ENCODE results near the gene SERP2.
A peak's percentile ranks its signal among the peaks of the same experiment; 100 is the strongest.

Gene SERP2

GRCh38 chr13:44436589-44437337, 63.1 kb downstream of the SERP2 start:
- peak; percentile 83 for DNase-seq

GRCh38 chr13:44437356-44438233, 64.0 kb downstream of the SERP2 start:
- no peak for DNase-seq

DNA sequence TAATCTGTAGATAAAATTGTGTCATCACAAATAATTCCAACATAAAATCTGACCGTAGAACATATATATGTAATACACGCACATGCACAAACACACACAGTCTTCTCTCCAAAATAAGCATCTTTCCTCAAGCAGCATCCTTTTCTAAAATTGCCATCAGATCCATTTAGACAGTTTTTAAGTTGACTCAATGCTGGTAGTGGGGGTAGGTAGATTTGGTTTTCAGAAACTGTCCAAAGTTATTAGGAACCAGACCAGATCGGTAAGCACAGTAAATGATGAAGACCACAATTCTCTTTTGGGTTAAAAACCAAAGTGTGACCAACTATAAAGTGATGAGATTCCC, 64.6 kb downstream of the SERP2 start:
- DNase-seq, result no peak

- no peak for DNase-seq
These were observed 65.9 kb downstream of the SERP2 start for GRCh38 chr13:44439452-44440024.

DNA sequence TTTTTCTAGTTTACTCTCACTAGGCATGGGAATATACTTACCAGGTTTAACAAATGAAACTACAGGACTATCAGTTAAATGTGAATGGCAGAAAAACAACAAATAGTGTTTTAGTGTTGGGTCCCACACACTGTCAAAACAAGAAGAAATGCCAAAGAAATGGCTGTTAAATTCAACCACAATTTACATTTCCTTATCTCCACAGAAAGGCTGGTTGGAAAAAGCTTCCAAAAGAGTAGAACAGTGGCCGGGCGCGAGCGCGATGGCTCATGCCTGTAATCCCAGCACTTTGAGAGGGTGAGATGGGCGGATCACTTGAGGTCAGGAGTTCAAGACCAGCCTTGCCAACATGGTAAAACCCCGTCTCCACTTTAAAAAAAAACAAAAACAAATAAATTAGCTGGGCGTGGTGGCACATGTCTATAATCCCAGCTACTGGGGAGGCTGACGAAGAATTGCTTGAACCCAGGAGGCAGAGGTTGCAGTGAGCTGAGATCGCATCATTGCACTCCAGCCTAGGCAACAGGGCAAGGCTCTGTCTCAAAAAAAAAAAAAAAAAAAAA, 66.5 kb downstream of the SERP2 start:
- DNase-seq, result no peak
